ENCODE results near the gene LMO1. TPM values are rescaled to one million over a fixed set of nuclear protein-coding genes. Genes with fewer than 3 reads are reported as not detected.

Gene LMO1
- total and polyA plus RNA-seq, 4 donors: not detected

DNA sequence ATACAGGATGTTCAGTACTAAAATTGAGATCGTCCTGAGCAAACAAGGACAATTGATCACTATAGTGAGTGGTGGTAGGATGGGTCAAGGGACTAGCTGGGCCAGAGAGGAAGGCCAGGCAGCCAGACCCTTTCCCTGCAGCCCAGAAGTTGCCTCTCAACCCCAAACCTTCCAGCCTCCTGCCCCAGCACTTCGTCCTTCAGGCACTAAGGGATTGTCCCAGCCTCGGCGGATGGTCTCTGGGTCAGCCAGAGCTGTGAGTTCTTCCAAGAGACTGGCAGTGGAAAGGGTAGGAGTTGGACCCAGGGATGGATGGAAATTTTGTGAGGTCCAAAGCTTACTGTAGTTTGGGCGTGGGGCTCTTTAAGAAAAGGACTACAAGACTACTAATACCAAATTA lies 3.6 kb upstream of the LMO1 start:
- peaks cover 5 to 31% (median 15%) of the 10 kb centered on the region in 4 donors for H3K27me3 ChIP-seq (ENCODE audit: control insufficient read depth in 4 of 4, insufficient read depth in 4 of 4, low read length in 3 of 4)
- no peak for DNase-seq (ENCODE audit: low spot score)
- no peak overlapping the region for H3K4me3 ChIP-seq (ENCODE audit: low read depth in 1 of 3, low read length in 3 of 3)
- TF ChIP-seq YY1 (IDR thresholded peaks at IDR 0.05) (no peak), HNF4G (IDR thresholded peaks at IDR 0.05) (no peak), TAF1 (conservative IDR thresholded peaks at IDR 0.05) (no peak), RXRA (IDR thresholded peaks at IDR 0.05) (no peak), FOXA2 (IDR thresholded peaks at IDR 0.05) (no peak), FOXA1 (IDR thresholded peaks at IDR 0.05) (no peak), HNF4A (conservative IDR thresholded peaks at IDR 0.05) (no peak), SP1 (IDR thresholded peaks at IDR 0.05) (no peak), NR2F2 (IDR thresholded peaks at IDR 0.05) (no peak)
- TF ChIP-seq, protein P1, sequence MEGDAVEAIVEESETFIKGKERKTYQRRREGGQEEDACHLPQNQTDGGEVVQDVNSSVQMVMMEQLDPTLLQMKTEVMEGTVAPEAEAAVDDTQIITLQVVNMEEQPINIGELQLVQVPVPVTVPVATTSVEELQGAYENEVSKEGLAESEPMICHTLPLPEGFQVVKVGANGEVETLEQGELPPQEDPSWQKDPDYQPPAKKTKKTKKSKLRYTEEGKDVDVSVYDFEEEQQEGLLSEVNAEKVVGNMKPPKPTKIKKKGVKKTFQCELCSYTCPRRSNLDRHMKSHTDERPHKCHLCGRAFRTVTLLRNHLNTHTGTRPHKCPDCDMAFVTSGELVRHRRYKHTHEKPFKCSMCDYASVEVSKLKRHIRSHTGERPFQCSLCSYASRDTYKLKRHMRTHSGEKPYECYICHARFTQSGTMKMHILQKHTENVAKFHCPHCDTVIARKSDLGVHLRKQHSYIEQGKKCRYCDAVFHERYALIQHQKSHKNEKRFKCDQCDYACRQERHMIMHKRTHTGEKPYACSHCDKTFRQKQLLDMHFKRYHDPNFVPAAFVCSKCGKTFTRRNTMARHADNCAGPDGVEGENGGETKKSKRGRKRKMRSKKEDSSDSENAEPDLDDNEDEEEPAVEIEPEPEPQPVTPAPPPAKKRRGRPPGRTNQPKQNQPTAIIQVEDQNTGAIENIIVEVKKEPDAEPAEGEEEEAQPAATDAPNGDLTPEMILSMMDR (IDR thresholded peaks at IDR 0.05; ENCODE audit: low read depth, low read length, missing input control): no peak
- TF ChIP-seq, protein P2, sequence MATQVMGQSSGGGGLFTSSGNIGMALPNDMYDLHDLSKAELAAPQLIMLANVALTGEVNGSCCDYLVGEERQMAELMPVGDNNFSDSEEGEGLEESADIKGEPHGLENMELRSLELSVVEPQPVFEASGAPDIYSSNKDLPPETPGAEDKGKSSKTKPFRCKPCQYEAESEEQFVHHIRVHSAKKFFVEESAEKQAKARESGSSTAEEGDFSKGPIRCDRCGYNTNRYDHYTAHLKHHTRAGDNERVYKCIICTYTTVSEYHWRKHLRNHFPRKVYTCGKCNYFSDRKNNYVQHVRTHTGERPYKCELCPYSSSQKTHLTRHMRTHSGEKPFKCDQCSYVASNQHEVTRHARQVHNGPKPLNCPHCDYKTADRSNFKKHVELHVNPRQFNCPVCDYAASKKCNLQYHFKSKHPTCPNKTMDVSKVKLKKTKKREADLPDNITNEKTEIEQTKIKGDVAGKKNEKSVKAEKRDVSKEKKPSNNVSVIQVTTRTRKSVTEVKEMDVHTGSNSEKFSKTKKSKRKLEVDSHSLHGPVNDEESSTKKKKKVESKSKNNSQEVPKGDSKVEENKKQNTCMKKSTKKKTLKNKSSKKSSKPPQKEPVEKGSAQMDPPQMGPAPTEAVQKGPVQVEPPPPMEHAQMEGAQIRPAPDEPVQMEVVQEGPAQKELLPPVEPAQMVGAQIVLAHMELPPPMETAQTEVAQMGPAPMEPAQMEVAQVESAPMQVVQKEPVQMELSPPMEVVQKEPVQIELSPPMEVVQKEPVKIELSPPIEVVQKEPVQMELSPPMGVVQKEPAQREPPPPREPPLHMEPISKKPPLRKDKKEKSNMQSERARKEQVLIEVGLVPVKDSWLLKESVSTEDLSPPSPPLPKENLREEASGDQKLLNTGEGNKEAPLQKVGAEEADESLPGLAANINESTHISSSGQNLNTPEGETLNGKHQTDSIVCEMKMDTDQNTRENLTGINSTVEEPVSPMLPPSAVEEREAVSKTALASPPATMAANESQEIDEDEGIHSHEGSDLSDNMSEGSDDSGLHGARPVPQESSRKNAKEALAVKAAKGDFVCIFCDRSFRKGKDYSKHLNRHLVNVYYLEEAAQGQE (IDR thresholded peaks at IDR 0.05): no peak
- 81% methylated on average over 5 of the region's 5 CpGs for WGBS
- peaks cover 6 to 32% (median 16%) of the 10 kb centered on the region in 4 donors for H3K4me1 ChIP-seq (ENCODE audit: control insufficient read depth in 4 of 4, insufficient read depth in 4 of 4, low read length in 3 of 4)
- H3K36me3 ChIP-seq (ENCODE audit: control insufficient read depth in 4 of 4, insufficient read depth in 3 of 4, low read depth in 1 of 4, low read length in 3 of 4): no peaks in the 10 kb centered on the region
- H3K9ac ChIP-seq (ENCODE audit: low read depth in 1 of 2, low read length in 2 of 2): no peak overlapping the region
- H3K9me3 ChIP-seq (ENCODE audit: control insufficient read depth in 4 of 4, low read length in 3 of 4): no peaks in the 10 kb centered on the region
- H3K27ac ChIP-seq (ENCODE audit: low read depth in 1 of 2, low read length in 2 of 2): no peak overlapping the region

DNA sequence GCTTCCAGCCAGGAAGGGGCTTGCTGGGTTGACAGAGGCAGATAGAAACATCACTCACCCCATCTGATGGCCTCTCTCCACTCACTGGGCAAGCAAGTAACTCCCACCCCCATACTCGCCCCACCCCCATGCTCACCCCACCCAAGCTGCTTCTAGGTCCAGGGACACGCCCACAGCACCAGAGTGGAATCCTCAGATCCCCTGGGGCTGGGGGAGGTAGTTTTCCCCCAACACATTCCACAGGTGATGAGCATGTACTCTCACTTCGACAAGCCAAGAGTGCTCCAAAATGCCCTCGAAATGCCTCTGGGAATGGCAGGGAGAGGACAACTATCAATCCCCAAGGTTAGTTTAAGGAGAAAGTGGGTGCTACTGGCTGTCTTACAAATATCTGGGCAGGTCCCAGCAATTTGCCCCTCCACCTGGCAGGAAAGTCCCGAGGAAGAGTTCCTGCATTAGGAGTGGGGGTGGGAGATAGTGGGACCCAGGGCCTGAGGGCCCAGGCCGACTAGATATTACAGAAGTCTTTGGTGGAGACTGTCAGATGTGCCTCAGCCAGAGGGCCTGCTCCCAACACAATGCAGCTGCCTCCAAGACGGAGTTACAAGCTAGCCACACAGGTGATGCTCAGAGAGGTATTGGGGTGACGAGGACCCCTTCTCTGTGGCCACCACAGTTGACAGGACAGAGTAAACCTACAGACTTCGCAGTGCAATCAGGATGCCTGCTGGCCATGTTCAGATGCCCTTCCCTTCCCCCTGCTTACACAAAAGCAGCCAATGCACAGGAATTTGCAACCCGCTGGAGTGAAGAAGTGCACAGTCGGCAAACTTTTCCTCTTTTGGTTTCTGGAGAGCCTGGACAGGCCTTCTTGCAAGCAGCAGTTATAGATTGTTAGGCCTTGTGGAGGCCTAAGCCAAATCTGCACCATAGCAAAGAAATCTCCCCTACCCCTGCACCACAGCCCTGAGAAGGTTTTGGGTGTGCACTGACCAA lies 2.9 kb upstream of the LMO1 start:
- H3K27ac ChIP-seq (ENCODE audit: low read depth in 1 of 2, low read length in 2 of 2): no peak overlapping the region
- no peak for DNase-seq (ENCODE audit: low spot score)
- H3K4me1 ChIP-seq (ENCODE audit: control insufficient read depth in 4 of 4, insufficient read depth in 4 of 4, low read length in 3 of 4): peaks cover 6 to 33% (median 18%) of the 10 kb centered on the region in 4 donors
- no peaks in the 10 kb centered on the region for H3K36me3 ChIP-seq (ENCODE audit: control insufficient read depth in 4 of 4, insufficient read depth in 3 of 4, low read depth in 1 of 4, low read length in 3 of 4)
- 83% methylated on average over 11 of the region's 11 CpGs for whole genome bisulfite sequencing
- no peak overlapping the region for H3K9ac ChIP-seq (ENCODE audit: low read depth in 1 of 2, low read length in 2 of 2)
- peaks cover 8 to 36% (median 15%) of the 10 kb centered on the region in 4 donors for H3K27me3 ChIP-seq (ENCODE audit: control insufficient read depth in 4 of 4, insufficient read depth in 4 of 4, low read length in 3 of 4)
- no peaks in the 10 kb centered on the region for H3K9me3 ChIP-seq (ENCODE audit: control insufficient read depth in 4 of 4, low read length in 3 of 4)
- no peak overlapping the region for H3K4me3 ChIP-seq (ENCODE audit: low read depth in 1 of 3, low read length in 3 of 3)
- TF ChIP-seq JUND (IDR thresholded peaks at IDR 0.05) (no peak), RAD21 (IDR thresholded peaks at IDR 0.05) (no peak), SP1 (IDR thresholded peaks at IDR 0.05) (no peak), FOXA1 (IDR thresholded peaks at IDR 0.05) (no peak), HNF4A (conservative IDR thresholded peaks at IDR 0.05) (no peak), YY1 (IDR thresholded peaks at IDR 0.05) (no peak), EGR1 (IDR thresholded peaks at IDR 0.05; ENCODE audit: low read depth in 2 of 2) (no peak)
- TF ChIP-seq, protein P3, sequence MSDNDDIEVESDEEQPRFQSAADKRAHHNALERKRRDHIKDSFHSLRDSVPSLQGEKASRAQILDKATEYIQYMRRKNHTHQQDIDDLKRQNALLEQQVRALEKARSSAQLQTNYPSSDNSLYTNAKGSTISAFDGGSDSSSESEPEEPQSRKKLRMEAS (IDR thresholded peaks at IDR 0.05): no peak
- TF ChIP-seq, protein P1 (IDR thresholded peaks at IDR 0.05; ENCODE audit: low read depth, low read length, missing input control): no peak
- TF ChIP-seq, protein P2 (IDR thresholded peaks at IDR 0.05): no peak
- TF ChIP-seq, protein P4, sequence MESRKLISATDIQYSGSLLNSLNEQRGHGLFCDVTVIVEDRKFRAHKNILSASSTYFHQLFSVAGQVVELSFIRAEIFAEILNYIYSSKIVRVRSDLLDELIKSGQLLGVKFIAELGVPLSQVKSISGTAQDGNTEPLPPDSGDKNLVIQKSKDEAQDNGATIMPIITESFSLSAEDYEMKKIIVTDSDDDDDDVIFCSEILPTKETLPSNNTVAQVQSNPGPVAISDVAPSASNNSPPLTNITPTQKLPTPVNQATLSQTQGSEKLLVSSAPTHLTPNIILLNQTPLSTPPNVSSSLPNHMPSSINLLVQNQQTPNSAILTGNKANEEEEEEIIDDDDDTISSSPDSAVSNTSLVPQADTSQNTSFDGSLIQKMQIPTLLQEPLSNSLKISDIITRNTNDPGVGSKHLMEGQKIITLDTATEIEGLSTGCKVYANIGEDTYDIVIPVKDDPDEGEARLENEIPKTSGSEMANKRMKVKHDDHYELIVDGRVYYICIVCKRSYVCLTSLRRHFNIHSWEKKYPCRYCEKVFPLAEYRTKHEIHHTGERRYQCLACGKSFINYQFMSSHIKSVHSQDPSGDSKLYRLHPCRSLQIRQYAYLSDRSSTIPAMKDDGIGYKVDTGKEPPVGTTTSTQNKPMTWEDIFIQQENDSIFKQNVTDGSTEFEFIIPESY (IDR thresholded peaks at IDR 0.05): no peak
